ENCODE measurements around the gene TOPORS.
"Not testable (repeated sequence)": the region's sequence is repeated elsewhere in the genome, so short reads cannot be mapped to it uniquely, and the experiment has no call there.

Gene TOPORS

GRCh38 chr9:32565967-32566366 lies 13.6 kb upstream of the TOPORS start:
- DNase-seq (ENCODE audit: low read depth): no peak

GRCh38 chr9:32558408-32558934 lies 6.1 kb upstream of the TOPORS start:
- DNase-seq (ENCODE audit: low read depth): no peak

GRCh38 chr9:32554591-32554990 lies 2.2 kb upstream of the TOPORS start:
- DNase-seq (ENCODE audit: low read depth): no peak

GRCh38 chr9:32554107-32554506 lies 1.7 kb upstream of the TOPORS start:
- DNase-seq (ENCODE audit: low read depth): no peak

GRCh38 chr9:32551276-32552051 lies 922 bp downstream of the TOPORS start:
- DNase-seq (ENCODE audit: low read depth): peak; percentile 33

- peak; percentile 85 for DNase-seq (ENCODE audit: low read depth)
Observed at GRCh38 chr9:32550562-32551275, 1.7 kb downstream of the TOPORS start.

GRCh38 chr9:32550150-32550561 lies 2.2 kb downstream of the TOPORS start:
- DNase-seq (ENCODE audit: low read depth): no peak

GRCh38 chr9:32548213-32548612 lies 4.2 kb downstream of the TOPORS start:
- DNase-seq (ENCODE audit: low read depth): not testable (repeated sequence)

- no peak for DNase-seq (ENCODE audit: low read depth)
Observed at GRCh38 chr9:32545884-32546283, 6.5 kb downstream of the TOPORS start.

- no peak for DNase-seq (ENCODE audit: low read depth)
Observed at GRCh38 chr9:32543047-32543446, 9.3 kb downstream of the TOPORS start.

- no peak for DNase-seq (ENCODE audit: low read depth)
Observed at GRCh38 chr9:32533816-32534215, 18.6 kb downstream of the TOPORS start.

GRCh38 chr9:32533336-32533735 lies 19.1 kb downstream of the TOPORS start:
- no peak for DNase-seq (ENCODE audit: low read depth)

- DNase-seq (ENCODE audit: low read depth): no peak
Observed at GRCh38 chr9:32526707-32527048, 25.7 kb downstream of the TOPORS start.

- peak; percentile 60 for DNase-seq (ENCODE audit: low read depth)
Observed at GRCh38 chr9:32526041-32526706, 26.2 kb downstream of the TOPORS start, which contains the start of gene RIGI. Gene RIGI (minus strand): TSS chr9:32526196. CDS start chr9:32526166, 30 bp downstream.

GRCh38 chr9:32525709-32526030 lies 26.7 kb downstream of the TOPORS start:
- no peak for DNase-seq (ENCODE audit: low read depth)

GRCh38 chr9:32524892-32525708 lies 27.3 kb downstream of the TOPORS start:
- DNase-seq (ENCODE audit: low read depth): no peak

GRCh38 chr9:32524558-32524891 lies 27.9 kb downstream of the TOPORS start:
- not testable (repeated sequence) for DNase-seq (ENCODE audit: low read depth)

- no peak for DNase-seq (ENCODE audit: low read depth)
Observed at GRCh38 chr9:32523910-32524309, 28.5 kb downstream of the TOPORS start.

GRCh38 chr9:32518276-32518675 lies 34.1 kb downstream of the TOPORS start:
- DNase-seq (ENCODE audit: low read depth): no peak

- no peak for DNase-seq (ENCODE audit: low read depth)
Observed at GRCh38 chr9:32516241-32516640, 36.1 kb downstream of the TOPORS start.

- DNase-seq (ENCODE audit: low read depth): no peak
Observed at GRCh38 chr9:32508728-32509127, 43.7 kb downstream of the TOPORS start.

GRCh38 chr9:32503008-32503407 lies 49.4 kb downstream of the TOPORS start:
- no peak for DNase-seq (ENCODE audit: low read depth)

Data from activated T-cell treated with anti-CD3 and anti-CD28 coated beads for 24 hours (primary cell).